Daoy (cell line): ENCODE data around the gene RAP2A. TPM values are rescaled to one million over a fixed set of nuclear protein-coding genes. Genes with fewer than 3 reads are reported as not detected.
A peak's percentile ranks its signal among the peaks of the same experiment; 100 is the strongest.

Source experiments
- DNase-seq: peaks from one replicate; pipeline ENCODE4 v3.0.0-alpha.2; 2015; ENCODE audit warnings: low read depth
- total RNA-seq: library from RNA; depleted of rRNA; stranded (reverse); fragments of >200 nt; shearing (Covaris generic); gene quantifications from 2 replicates; pipeline ENCODE4 v1.2.3, GENCODE V29; 2014; rRNA removed

Gene RAP2A
- total RNA-seq, result 9.9 and 10.1 TPM in 2 replicates

- DNase-seq, result peak; percentile 91
Observed at GRCh38 chr13:97433727-97434396, at the start of gene RAP2A. RAP2A (plus strand) TSS chr13:97434169; CDS start chr13:97434471, 302 bp downstream.

DNA sequence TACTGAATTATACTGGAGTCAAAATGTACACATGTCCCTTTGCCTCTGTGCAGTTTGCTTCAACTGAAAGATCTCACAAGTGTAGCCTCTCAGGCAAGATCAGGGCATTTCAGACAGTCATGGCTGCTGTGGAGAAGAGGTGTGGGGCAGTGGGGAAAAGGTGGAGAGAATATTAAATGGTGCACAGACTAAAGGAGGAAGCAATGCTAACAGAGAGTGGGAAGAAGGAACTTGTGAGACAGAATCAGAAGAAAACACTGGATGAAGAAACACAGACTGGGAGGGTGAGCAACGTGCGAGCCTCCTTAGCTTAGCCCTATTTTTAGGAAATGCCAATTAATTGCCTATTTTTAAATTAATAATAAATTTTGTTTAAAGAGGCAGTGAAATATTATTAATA lies 49.6 kb upstream of the RAP2A start:
- DNase-seq, result no peak

DNA sequence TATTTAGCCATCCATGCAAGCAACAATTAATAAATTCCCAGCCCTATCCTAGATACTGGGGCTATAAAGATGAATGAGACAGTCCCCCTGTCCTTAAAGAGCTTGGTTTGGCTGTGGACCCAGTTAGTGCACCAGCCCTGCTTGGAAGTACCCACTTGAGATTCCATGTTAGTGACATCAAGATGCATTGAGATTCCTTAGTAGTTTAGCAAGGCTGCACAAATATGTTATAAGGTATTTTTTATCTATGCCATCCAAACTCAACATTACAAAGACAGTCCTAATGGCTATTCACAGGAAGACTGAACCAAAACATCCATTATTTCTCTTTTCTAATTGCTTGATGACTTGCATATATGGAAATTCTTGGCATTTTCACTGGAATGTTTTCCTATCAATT lies 48.8 kb upstream of the RAP2A start:
- DNase-seq, result peak; percentile 23

GRCh38 chr13:97385854-97386253 lies 48.1 kb upstream of the RAP2A start:
- peak; percentile 8 for DNase-seq

GRCh38 chr13:97386801-97387484 lies 47.0 kb upstream of the RAP2A start:
- no peak for DNase-seq

DNA sequence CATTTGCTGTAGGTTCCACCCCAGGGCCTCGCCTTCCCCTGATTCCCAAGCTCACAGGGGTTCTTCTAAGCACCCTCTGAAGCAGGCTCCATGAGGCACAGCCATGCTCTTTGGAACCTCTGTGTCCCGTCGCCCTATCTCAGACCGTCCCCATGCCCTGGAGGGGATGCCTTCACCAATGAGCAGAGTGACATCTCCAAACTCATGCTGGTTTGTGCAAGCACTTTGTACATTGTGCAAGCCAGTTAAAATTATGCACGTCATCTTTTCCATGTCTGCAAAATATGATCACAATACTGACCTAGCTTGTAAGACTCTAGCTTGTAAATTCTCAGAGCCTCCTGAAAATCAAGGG lies 46.5 kb upstream of the RAP2A start:
- no peak for DNase-seq

DNA sequence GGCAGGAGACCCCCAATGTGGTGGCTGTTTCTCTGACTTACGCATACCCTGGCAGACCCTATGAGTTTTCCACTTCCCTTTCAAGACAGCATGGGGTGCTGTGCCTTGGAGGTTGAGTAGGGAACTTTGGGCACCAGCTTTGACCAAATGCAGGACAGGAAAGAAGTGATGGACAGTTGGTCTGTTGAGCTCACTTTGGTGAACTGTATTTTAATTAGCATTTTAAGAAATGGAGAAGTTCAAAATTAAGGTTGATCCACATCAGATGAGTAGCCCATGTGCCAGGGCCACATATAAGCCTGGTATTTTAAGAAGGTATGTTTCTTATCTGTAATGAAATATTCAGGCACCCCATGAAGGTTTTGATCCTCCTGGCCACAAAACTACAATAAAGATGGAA lies 46.1 kb upstream of the RAP2A start:
- DNase-seq, result no peak

- no peak for DNase-seq
Observed at GRCh38 chr13:97388373-97388772, 45.6 kb upstream of the RAP2A start.

DNA sequence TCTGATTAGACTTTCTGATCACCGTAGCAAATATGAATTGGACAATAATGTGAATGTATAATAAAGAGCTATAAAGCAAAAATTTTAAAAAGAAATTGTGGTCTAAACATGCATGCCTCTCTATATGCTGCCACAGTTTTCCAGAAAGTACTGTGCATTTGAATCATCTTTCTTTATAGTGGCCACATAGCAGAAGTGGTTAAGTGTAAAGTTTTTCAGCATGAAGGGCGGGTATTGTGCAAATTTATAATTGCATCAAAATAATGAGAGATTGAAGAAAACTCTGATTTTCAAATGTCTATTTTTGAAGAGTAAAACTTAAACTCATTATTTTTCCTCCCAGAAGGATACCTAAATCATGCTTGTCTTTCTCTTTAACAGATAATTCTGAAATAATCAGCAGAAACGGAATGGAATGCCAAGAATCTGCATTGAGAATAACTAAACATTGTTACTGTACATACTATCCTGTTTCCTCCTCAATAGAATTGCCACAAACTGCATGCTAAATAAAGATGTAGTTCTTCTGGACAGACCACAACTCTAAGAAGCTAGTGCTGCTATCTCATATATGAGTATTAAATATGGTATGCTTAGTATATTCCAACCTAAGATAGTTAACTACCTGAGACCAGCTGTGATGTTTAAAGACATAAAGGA lies 42.9 kb upstream of the RAP2A start:
- DNase-seq, result no peak

GRCh38 chr13:97392020-97392419 lies 41.9 kb upstream of the RAP2A start:
- DNase-seq, result no peak

GRCh38 chr13:97394542-97394941 lies 39.4 kb upstream of the RAP2A start:
- DNase-seq, result no peak

DNA sequence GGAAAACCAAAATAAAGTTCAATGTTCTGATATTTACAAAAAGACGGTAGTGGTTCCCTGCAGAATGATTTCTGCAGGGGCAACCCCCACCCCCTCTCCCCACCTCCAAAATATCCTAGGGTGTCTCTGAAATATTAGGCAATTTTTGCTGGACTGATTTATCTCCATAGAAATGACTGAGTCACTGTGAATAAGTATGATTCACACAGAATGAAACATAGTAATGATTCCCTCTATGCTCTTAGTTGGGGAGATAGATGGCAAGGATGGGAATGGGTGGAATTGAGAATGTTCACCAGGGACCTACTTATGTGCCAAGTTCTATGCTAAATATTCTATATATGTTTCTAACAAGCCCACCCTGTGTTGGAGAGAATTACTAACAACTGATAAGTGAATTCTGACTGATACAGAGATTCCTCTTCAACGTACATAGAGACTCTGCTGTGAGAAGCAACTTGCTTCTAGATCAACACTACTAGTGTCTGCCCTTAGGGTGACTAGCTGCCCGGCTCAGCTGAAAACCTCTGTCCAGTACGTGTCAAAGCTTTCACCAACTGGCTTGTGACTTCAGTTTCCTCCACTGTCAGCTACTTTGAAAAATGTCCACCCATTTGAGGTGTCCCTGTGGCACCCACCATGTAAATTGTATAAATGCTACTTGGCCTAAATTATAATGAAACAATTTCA lies 38.4 kb upstream of the RAP2A start:
- no peak for DNase-seq

DNA sequence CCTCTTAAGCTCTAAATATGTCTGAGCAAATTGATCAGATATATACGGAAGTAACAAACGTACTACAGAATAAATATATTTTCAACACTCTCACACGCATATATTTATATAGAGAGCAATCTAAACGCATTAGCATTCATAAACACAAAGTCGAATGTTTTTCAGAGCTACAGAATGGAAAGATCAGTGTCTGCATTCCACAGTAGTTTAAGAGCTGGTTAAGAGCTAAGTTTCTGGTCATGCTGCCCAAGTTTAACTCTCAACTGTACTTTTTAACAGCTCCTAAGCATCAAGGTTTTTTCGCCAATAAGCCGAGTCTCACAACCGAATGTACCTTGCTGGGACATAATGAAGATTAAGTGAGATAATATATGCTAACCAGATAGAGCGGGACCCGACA lies 36.7 kb upstream of the RAP2A start:
- no peak for DNase-seq

DNA sequence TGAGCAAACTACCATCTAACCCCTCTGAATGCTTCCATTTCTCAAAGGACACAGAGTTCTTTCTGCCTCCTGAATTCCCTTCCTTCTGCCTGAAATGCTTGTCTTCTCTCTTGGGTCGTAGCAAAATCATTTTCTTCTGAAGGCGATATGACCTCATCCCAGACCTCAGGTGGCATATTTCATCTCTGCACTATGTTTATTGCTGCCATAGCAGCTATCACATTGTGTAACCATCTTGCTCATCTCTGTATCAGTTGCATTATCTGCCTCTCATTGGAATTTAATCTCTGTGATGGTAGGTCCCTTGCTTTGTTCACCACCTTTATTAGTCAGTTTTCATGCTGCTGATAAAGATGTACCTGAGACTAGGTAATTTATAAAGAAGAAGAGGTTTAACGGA lies 32.5 kb upstream of the RAP2A start:
- DNase-seq, result no peak

DNA sequence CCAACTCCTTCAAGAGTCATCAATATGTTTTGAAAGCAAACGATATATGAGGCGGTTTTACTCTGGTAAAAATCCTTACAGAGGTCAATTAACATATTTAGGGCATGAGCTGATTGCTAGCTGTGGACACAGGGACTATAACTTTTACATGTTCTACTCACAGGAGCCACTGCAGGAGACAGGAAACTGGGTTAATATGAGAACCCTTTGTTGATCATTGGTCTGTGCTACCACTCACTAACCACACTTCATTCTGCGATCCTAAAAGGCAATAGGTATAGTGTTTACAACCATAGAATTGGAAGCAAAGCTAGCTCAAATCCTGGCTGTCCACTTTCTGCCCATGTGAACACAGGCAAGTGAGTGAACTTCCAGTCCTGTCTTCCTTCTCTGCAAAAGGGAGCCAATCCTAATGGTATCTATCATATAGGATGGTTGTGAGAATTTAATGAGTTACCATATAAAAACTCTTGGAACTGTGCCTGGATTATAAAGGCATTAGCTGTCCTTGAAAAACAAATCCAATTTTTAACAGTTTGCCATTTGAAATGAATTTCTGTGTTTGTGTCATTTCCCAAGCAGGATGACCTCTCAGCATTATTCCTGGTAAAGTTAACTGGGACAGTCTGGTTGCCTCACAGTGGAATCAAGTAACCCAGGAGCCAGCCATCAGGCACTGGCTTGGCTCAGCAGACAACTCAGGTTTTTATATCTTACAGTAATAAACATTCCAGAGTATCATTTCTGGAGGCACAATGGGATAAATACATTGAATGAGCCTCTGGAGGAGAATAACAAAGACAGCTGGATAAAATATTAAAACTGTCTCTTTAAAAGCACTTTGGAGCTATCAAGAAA lies 29.8 kb upstream of the RAP2A start:
- DNase-seq, result no peak

DNA sequence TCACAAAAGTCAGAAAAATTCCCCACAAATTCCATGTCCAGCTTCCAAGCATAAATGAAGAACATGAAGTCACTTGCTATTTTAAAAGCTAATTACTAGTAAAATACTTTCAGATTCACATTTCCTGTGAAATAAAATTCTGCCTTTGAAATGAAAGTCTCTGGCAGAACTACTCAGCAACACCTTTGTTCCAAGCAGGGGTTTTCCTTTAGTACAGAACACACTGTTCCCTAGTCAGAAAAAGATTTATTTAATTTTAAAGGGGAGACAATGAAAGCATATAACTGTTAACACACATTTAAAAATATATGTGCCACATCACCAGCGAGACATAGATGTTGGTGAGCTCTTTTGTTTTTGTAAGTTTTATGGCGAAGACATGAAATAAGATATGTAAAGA lies 26.4 kb upstream of the RAP2A start:
- DNase-seq, result no peak

GRCh38 chr13:97408938-97409337 lies 25.0 kb upstream of the RAP2A start:
- no peak for DNase-seq

DNA sequence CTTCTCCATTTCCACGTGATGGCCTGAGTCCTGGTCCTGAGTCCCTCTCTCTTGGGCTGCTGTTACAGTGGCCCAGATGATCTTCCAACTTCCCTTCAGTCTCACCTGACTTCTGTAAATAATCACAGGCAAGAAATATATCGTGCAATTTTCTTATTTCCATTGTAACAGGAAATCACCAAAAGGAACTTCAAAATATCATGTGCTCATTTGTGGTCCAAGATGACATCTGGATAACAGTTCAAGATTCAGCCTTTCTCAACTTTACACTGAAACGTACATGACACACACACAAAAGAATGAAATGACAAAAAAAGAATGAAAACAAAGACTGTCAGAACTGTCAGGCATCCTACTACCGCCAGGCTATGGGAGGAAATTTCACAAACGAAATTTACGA lies 22.0 kb upstream of the RAP2A start:
- no peak for DNase-seq

GRCh38 chr13:97413694-97414093 lies 20.3 kb upstream of the RAP2A start:
- DNase-seq, result no peak

- no peak for DNase-seq
Observed at GRCh38 chr13:97414392-97414791, 19.6 kb upstream of the RAP2A start.

DNA sequence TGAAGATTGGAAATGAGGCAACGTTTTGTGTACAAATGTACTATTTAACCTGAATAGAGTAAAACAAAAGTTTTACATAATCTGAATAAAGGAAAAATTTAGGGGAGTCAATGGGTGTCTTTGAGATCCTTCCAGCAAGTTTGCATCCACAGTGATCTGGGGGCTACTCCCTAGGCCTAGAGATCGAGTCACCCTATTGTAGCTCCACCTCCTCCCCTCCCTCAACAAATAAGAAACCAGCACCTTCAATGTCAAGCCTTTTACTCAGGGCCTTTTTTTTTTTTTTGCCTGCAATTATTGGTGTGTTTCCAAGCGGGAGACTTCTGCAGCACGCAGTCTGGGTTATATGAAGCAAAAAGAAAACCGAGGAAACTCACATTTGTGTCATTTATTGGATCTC lies 16.3 kb upstream of the RAP2A start:
- DNase-seq, result no peak
